H54 (cell line): ENCODE measurements around the gene KRTAP10-2.
"Not testable (repeated sequence)": the region's sequence is repeated elsewhere in the genome, so short reads cannot be mapped to it uniquely, and the experiment has no call there.

Experiments used
- DNase-seq: peaks from one replicate; pipeline ENCODE4 v3.0.0; 2011; ENCODE audit warnings: low spot score, mixed read lengths; ENCODE audit not compliant: insufficient read length
- FAIRE-seq: peaks from 3 replicates; lab custom pipeline; 2011; peaks lifted over from hg19 to GRCh38; lab: Jason Lieb, UNC
- POLR2A ChIP-seq: IDR thresholded peaks from 2 replicates; pipeline ENCODE4 v1.6.1; 2011; ENCODE audit warnings: low read depth, mild to moderate bottlenecking, low read length

Gene KRTAP10-2

DNA sequence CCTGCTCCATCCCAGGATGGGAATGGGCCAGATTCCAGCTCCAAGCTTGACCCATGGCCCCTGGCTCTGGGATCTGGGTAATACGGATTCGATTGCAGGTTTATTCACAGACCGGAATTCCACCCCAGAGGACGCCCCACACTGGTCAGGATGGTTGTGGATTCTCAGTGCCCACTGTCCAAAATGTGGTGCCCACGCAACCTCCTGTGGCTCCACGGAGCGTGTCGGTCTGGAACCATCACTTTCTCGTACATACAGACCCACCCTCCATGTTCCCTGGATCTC is 42.9 kb downstream of the KRTAP10-2 start:
- no peak for TF ChIP-seq POLR2A
- DNase-seq (no peak), FAIRE-seq (no peak)

DNA sequence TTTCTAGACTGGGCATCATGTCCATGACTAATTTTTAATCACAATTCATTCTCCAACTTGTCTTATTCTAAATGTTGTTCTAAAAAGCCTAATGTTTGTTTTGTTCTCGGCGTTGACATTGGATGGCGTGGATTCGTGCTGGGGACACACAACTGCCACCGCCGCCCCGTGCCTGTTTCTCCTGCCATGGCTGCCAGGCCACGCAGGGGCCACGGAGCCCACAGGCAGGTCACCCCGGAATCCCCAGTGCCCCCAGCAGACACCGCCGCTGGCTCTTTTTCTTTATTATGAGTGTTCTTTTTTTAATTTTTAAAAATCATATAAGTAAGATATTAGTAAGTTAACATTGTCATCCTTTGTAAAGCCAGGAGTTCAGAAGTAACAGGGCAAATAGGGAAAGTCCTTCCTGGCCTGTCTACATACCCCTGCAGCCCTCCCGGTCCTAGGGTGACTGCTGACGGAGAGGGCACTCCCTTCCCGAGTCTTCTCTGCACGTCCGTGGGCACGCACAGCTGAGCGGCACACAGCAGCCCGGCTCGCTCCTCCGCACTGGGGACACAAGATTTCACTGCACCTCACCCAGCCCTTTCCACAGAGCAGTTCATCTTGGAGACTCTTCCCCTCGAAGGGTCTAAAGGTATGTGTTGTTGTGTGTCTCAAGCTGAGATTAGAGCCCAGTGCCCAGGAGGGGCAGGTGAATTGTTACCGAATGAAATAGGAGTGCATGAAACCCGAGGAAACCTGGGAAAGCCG is 43.5 kb downstream of the KRTAP10-2 start:
- FAIRE-seq, result no peak

DNA sequence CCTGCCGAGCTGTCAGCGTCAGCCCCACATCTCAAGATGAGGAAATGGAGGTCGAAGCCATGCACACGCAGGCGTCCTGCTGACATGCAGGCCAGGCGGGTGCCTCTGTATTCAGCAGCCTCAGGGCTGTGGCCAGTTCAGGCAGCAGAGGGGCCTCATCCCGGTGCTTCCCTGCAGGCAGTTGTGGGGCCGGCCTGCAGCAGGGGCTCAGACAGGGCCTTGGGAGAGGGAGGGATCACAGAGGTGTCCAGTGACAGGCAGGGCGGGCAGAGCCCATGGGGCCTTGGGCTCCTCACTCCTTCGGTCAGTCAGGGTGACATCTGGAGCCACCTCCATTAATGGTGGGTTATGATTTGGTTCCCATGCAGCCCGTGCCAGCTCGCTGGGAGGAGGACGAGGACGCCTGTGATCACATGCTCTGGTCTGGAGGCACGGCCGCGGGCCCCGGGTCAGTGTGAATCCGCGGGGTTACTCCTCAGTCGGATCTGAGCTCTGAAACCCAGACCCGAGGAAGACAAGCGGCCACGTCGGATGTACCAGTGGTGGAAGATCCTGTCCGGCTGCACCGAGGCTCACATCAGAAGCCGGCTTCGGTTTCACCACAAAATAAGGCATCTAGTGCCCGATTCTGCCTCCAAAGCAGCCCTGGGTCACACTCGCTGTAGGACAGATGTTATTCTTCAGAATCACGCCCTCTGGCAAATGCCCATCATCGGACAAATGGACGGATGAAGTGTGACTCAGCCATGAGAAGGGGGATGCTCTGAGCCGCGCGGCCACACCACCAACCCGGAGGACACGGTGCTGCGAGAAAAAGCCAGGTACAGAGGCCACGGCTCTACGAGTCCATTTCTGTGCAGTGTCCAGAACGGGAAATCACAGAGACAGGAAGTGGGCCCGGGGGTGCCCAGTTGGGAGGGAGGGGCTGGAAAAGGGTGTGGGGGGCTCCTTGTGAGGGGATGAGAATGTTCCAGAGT is 44.7 kb downstream of the KRTAP10-2 start:
- no peak for TF ChIP-seq POLR2A
- DNase-seq, result no peak
- FAIRE-seq, result no peak

More for the DNA sequence above, 43.5 kb downstream of the KRTAP10-2 start:
- DNase-seq, result no peak
- TF ChIP-seq POLR2A, result no peak

DNA sequence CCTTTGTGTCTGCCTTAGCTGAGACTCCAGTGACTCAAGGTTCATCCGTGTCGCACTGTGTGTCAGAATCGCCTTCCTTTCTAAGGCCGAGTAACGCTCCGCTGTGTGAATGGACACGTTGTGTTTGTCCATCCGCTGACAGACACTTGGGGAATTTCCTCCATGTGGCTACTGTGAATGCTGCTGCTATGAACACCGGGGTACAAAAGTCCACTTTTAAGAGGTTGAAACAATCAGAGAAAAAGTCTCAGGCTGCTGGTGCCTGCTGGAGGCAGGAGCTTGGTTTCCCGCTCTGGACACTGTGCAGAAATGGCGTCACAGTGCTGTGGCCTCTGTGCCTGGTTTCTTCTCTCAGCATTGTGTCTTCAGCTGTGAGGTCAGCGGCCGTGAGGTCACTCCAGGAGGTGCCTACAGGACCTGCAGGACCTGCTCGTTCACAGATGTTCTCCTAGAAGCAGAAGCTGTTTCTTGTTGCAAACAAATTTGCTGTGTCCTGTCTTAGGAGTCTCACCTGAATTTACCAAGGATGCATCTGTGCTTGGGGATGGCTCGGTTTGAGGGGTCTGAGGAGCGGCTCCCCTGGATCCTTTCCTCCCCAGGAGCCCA is 45.5 kb downstream of the KRTAP10-2 start:
- FAIRE-seq (no peak), DNase-seq (no peak)
- no peak for TF ChIP-seq POLR2A

DNA sequence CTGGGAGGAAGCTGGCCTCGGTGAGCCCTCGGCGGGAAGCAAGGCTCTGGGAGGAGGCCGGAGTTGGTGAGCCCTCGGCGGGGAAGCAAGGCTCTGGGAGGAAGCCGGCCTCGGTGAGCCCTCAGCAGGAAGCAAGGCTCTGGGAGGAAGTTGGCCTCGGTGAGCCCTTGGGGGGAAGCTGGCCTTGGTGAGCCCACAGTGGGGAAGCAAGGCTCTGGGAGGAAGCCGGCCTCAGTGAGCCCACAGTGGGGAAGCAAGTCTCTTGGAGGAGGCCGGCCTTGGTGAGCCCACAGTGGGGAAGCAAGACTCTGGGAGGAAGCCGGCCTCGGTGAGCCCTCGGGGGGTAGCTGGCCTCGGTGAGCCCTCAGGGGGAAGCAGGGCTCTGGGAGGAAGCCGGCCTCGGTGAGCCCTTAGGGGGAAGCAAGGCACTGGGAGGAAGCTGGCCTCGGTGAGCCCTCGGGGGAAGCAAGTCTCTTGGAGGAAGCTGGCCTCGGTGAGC is 47.4 kb downstream of the KRTAP10-2 start:
- TF ChIP-seq POLR2A, result no peak
- no peak for FAIRE-seq
- no peak for DNase-seq

DNA sequence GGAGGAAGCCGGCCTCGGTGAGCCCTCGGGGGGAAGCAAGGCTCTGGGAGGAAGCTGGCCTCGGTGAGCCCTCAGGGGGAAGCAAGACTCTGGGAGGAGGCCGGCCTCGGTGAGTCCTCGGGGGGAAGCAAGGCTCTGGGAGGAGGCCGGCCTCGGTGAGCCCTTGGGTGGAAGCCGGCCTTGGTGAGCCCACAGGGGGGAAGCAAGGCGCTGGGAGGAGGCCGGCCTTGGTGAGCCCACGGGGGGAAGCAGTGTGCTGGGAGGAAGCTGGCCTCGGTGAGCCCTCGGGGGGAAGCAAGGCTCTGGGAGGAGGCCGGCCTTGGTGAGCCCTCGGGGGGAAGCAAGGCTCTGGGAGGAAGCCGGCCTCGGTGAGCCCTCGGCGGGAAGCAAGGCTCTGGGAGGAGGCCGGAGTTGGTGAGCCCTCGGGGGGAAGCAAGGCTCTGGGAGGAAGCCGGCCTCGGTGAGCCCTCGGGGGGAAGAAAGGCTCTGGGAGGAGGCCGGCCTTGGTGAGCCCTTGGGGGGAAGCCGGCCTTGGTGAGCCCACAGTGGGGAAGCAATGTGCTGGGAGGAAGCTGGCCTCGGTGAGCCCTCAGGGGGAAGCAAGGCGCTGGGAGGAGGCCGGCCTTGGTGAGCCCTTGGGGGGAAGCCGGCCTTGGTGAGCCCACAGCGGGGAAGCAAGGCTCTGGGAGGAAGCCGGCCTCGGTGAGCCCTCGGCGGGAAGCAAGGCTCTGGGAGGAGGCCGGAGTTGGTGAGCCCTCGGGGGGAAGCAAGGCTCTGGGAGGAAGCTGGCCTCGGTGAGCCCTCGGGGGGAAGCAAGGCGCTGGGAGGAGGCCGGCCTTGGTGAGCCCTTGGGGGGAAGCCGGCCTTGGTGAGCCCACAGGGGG is 48.1 kb downstream of the KRTAP10-2 start:
- not testable (repeated sequence) for FAIRE-seq, DNase-seq

DNA sequence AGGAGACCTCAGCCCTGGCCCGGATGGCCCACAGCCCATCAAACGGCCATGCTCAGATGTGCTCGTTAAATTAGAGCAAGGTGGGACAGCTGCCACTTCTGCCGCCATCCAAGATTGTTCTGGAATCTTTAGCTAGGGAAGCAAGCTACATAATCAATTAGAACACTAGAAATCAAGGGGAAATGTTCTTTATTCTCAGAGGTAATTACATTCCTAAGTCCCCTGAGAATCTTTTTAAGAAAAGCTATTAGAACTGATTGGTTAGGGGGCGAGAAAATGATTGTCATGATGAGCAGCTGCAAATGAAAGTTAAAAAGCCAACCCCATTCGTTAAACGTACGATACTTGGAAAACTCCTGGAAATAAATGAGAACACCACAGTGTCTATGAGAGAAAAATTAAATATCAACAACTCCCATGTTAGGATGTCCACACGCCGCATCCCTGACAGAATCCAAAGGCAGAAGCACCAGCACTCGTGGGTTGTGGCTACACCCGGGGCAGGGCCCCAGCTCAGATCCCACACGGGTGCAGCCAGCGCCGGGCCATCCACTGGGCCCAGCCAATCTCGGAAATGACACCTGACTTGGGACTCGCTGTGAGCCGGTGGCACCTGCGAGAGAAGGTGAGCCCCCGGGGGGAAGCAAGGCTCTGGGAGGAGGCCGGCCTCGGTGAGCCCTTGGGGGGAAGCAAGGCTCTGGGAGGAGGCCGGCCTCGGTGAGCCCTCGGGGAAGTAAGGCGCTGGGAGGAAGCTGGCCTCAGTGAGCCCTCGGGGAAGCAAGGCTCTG is 48.9 kb downstream of the KRTAP10-2 start:
- FAIRE-seq, result no peak
- no peak for TF ChIP-seq POLR2A

More for the DNA sequence above, 48.9 kb downstream of the KRTAP10-2 start:
- DNase-seq, result no peak
